SKM-1 treated with dmso at 0.1 percent for 144 hours (cell line): ENCODE data around the gene NLRC5.
A peak's percentile ranks its signal among the peaks of the same experiment; 100 is the strongest.

Source experiments
- DNase-seq: peaks from one replicate; lab custom pipeline; 2025; ENCODE audit not compliant: unreplicated experiment; lab: John Stamatoyannopoulos, UW

Gene NLRC5

DNA sequence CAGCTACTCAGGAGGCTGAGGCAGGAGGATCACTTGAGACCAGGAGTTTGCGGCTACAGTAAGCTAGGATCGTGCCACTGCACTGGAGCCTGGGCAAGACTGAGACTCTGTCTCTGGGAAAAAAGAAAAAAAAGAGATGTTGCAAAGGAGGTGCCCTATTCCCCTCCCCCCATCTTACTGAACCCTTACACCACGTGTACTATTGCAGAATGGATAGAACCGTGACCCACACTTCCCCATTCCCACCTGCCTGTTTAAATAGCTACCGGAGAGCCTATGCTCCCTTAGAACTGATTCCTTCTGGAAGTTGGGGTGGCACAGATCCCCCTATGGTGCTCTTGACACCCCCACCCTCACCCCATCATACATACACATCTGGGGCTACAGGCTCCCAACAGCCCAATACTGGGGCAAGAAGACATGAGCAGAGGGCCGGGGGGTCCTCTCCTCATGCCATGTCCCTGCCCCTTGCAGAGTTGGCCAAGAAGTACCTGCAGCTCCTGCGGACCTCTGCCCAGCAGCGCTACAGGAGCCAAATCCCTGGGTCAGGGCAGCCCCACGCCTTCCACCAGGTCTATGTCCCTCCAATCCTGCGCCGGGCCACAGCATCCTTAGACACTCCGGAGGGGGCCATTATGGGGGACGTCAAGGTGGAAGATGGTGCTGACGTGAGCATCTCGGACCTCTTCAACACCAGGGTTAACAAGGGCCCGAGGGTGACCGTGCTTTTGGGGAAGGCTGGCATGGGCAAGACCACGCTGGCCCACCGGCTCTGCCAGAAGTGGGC, 35.7 kb downstream of the NLRC5 start:
- DNase-seq = peak; percentile 38

GRCh38 chr16:57025941-57026777, 36.8 kb downstream of the NLRC5 start:
- DNase-seq = no peak

GRCh38 chr16:57026778-57027062, 37.4 kb downstream of the NLRC5 start:
- DNase-seq = no peak

DNA sequence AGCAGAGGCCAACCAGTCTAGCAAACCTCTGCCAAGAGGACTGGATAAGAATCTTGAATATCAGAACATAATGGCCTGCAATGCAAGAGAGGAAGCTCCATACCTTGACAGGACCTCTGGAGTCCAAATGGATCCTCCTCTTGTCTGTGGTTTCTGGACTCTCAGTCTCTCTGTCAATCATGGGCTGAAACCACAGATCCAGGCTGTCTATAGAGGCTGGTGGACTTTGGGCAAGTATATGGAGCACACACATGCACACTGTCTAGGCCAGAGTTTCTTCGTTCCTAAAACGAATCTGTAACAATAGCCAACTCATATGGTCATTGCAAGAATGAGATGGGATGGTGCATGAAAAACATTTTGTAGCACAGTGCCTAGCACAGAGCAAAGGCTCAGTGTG, 37.7 kb downstream of the NLRC5 start:
- no peak for DNase-seq

DNA sequence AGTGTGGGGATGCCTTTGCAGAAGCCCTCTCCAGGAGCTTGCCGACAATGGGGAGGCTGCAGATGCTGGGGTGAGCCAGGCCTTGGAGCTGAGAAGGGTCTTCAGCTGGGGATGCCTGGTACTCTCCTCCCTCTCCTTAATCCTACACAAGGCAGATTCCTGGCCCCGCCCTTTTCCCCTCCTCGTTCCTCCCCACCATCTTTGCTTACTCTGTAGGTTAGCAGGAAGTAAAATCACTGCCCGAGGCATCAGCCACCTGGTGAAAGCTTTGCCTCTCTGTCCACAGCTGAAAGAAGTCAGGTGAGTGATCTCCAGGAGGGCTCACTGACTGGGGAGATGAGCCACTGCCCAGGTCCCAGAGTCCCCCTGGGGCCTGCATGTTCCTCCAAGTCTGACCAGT, 38.7 kb downstream of the NLRC5 start:
- no peak for DNase-seq

- DNase-seq = no peak
Observed at GRCh38 chr16:57029161-57030160, 40.1 kb downstream of the NLRC5 start.

GRCh38 chr16:57030346-57030902, 41.1 kb downstream of the NLRC5 start:
- no peak for DNase-seq

DNA sequence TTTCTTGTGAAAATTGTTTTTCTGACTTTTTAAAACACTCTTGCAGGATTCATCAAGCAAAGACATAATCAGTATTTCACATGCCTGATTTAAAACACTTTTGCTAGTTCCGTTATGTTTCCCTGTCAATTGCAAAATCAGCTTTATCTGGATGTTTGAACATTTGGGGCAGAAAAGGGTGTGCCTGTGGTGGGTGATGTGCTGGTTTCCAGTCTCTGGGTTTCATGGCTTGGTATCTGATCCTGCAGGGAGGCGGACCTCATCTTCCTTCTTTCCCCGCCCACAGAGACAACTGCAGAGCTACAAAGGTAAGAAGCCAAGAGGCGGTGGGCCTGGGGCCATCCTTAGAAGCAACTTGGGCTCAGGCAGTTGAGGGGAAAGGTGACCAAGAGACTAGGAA, 41.8 kb downstream of the NLRC5 start:
- DNase-seq = no peak

DNA sequence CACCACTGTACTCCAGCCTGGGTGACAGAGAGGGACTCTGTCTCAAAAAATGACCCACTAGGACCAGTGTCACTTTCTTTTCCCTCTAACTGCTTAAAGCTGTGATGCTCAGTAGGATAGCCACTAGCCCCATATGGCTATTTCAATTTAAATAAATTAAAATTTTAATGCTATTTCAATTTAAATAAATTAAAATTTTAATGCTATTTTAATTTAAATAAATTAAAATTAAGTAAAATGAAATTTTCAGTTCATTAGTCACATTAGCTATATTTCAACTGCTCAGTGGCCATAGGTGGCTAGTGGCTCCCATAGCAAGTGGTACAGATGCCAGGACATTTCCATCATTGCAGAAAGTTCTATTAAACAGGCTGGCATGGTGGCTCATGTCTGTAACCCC, 43.0 kb downstream of the NLRC5 start:
- no peak for DNase-seq

- DNase-seq = no peak
Observed at GRCh38 chr16:57032931-57033330, 43.6 kb downstream of the NLRC5 start.

DNA sequence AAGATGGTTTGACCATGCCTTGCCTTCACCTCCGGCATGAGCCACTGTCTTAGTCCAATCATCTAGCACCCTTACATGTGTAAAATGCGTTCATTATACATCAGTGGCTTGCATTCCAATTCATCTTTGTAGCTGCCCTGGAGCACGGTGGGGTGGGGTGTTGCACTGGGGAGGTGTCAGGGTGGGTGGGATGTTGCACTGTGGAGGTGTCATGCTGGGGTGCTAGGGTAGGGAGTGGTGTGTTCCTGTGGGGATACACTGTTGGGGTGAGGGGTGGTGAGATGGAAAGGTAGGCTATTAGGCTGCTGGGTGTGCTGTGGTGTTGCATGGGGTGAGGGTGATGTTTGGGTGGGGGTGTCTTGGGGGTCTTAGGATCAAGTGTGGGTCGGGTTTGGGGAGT, 47.0 kb downstream of the NLRC5 start:
- no peak for DNase-seq

- no peak for DNase-seq
Observed at GRCh38 chr16:57036945-57037344, 47.6 kb downstream of the NLRC5 start.

GRCh38 chr16:57038166-57038565, 48.8 kb downstream of the NLRC5 start:
- no peak for DNase-seq

GRCh38 chr16:57039148-57039812, 49.9 kb downstream of the NLRC5 start:
- peak; percentile 95 for DNase-seq

GRCh38 chr16:57041182-57042156, 52.1 kb downstream of the NLRC5 start:
- no peak for DNase-seq

DNA sequence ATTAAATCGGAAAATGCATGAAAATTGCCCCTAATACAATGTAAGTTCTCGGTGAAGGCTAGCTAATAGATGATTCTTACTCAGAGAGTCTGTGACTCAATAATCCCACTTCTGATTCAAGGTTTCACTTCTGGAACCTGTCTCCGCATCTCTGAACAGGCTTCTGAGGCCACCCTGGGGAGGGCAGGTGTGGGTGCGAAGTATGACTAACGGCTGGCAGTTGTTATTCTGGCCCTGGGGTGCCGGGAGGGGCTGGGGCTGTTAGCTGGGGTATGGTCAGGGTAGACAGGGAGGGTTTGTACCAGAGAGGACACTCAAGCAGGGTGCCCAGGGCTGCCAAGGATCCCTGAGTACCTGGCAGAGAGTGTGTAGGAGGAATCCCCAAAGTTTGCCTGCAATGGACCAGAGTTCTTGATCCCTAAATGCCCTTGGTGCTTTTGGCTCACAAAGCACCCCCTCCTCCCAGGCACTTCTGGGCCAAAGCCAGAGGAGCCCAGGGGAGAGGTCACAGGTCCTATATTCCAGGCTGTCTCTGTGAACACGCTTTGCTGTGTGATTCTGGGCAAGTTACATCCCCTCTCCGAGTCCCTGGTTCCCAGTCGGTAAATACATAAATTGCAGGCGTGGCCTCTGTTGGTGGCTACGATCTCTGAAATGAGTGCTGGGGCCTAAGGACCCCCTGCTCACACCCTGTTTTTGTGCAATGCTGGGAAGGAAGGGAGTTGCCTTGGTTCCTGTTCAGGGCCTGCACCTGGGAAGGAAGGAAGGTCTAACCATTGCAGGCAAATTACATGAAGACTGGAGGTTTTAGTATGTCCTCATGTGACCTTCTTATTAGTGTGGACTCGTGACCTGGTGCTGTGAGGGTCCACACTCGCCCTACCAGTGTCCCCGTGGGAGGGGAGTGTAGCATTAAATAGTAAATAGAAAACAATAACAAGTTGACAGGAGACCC, 53.1 kb downstream of the NLRC5 start:
- DNase-seq = peak; percentile 47

- peak; percentile 50 for DNase-seq
Observed at GRCh38 chr16:57043248-57043647, 53.9 kb downstream of the NLRC5 start.
